Heart left ventricle (tissue), 13 donors: ENCODE measurements around the gene AVL9.

Experiments
- POLR2A ChIP-seq, 2 donors: fragments of 450-650 bp; IDR thresholded peaks; one replicate each; pipeline ENCODE4 v1.6.1; 2017; ENCODE audit warnings: antibody characterized with exemption in 2 of 2, mild to moderate bottlenecking in 2 of 2, moderate library complexity in 2 of 2
- TF ChIP-seq, protein P1 (sequence below), 12 donors: fragments of 200-600 bp; sonication (generic) in 4 of 12; IDR thresholded peaks; one replicate each; pipeline versions ENCODE4 v1.5.0 to v1.8.0; 2018 to 2022; ENCODE audit warnings: antibody characterized with exemption in 12 of 12, mild to moderate bottlenecking in 5 of 12
- donor health status: ischemic (EF 13 %, LVEDD 7.1; RV severe dilation, severe dysfunction).
- donor health status: DM: no; HTN: yes; CAD: no.
- donor health status: DM: no; HTN: no; CAD: no.
- donor health status: ischemic (EF 25% LVEDD 6.9; RV normal size, moderate dysfunction).
- donor health status: ischemic (EF 25% LVEDD 5.7; RV mildly dilated, moderate dysfunction).
- donor health status: ischemic (EF 35%, LVEDD 5.7; RV mildly dilated, moderate dysfunction).
- donor health status: nonischemic (EF 11% LVEDD 7.7; RV severe dilation, severe dysfunction).
- donor health status: DM: yes; HTN: yes; CAD: no.
- donor health status: PGD.
- donor health status: ischemic (EF 29% LVEDD 5.4; RV normal size, mild dysfunction).
- donor health status: nonischemic (EF 23%, LVEDD 6.1; RV moderate dilation, normal function).

DNA sequence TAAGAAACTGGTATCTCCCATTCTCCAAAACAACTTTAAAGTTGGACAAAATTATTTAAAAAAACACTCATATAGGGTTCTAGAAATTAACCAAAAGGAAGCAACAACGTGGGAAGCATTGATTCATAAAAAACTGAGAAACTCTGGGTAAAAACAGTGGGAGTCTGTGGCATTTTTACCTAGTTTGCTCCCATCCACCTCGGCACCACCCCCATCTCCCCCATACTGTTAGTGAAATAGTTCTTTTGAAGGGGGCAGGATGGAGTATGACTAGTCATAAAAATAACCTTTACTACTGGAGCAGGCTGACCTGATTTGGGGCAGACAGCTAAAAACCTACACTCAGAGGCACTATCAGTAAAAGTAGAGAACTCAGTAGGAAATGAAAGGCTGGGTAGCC lies 123.2 kb downstream of the AVL9 start:
- no peak for TF ChIP-seq POLR2A (IDR thresholded peaks at IDR 0.05)
- TF ChIP-seq, protein P1, sequence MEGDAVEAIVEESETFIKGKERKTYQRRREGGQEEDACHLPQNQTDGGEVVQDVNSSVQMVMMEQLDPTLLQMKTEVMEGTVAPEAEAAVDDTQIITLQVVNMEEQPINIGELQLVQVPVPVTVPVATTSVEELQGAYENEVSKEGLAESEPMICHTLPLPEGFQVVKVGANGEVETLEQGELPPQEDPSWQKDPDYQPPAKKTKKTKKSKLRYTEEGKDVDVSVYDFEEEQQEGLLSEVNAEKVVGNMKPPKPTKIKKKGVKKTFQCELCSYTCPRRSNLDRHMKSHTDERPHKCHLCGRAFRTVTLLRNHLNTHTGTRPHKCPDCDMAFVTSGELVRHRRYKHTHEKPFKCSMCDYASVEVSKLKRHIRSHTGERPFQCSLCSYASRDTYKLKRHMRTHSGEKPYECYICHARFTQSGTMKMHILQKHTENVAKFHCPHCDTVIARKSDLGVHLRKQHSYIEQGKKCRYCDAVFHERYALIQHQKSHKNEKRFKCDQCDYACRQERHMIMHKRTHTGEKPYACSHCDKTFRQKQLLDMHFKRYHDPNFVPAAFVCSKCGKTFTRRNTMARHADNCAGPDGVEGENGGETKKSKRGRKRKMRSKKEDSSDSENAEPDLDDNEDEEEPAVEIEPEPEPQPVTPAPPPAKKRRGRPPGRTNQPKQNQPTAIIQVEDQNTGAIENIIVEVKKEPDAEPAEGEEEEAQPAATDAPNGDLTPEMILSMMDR (IDR thresholded peaks at IDR 0.05), result no peak
